Upper lobe of left lung (tissue), 4 donors: Measurements from ENCODE around the gene USH1C.

Experiments
- CTCF ChIP-seq, 6 experiments: fragments of 450-650 bp in 4 of 6; fragments of 200-600 bp in 2 of 6; sonication (generic) in 2 of 6; IDR thresholded peaks; one replicate each; pipeline ENCODE4 v1.5.1; 2016 to 2019; ENCODE audit warnings: antibody characterized with exemption in 6 of 6
- EP300 ChIP-seq, 4 donors: sonication (generic); formaldehyde crosslinking; IDR thresholded peaks; one replicate each; pipeline ENCODE4 v1.5.1; 2017; ENCODE audit warnings: antibody characterized with exemption in 4 of 4, control low read depth in 2 of 4
- POLR2A ChIP-seq, 4 donors: fragments of 450-650 bp; IDR thresholded peaks; one replicate each; pipeline ENCODE4 v1.5.1; 2016 to 2017; ENCODE audit warnings: antibody characterized with exemption in 4 of 4, mild to moderate bottlenecking in 2 of 4
- POLR2AphosphoS5 ChIP-seq, 2 donors: sonication (generic); formaldehyde crosslinking; IDR thresholded peaks; one replicate each; pipeline ENCODE4 v1.5.1; 2017; ENCODE audit warnings: antibody characterized with exemption in 2 of 2

DNA sequence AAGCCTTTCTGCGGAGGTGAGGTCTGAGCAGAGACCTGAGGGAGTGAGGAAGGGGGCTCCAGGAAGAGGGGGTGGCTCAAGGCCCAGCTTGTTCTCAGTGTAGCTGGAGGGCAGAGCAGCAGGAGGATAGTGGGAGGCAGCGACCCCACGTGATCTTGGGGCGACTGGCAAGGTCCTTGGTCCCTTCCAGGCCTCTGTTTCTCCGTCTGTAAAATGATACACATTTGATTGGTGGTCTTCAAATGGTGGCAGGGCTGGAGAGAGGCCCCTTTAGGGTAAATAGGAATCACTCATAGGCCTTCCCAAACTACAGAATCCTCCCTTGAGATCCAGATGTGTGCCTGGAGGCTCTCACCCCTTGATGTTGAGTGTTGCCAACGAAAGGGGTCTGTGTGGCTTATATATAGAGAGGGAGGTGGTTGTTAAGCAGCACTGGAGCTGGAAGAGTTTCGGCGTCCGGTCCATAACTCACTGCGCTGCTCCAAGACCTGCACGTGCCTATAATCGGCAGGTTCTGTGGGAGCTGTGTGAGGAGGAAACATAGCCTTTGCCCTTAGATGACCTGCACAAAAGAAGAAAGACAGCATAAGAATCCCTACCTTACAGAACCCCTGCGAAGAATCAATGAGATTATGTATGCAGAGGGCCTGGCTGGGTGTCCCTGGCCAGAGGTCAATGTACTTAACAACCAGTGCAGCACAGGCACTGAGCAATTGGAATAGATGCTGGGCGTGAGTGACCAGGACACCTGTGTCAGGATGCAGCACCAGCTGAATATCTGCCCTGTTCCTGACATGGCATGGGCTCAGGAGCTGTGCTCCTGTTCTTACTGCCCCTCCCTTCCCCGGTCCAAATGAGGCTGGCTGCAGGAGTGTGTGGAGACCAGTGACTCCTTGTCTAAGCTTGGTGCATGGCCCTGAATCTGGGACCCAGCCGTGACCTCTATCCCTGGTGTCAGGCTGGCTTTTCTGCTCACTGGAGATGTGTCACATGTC, 31.5 kb upstream of the USH1C start:
- TF ChIP-seq EP300 (IDR thresholded peaks at IDR 0.05) (no peak), POLR2AphosphoS5 (IDR thresholded peaks at IDR 0.05) (no peak), CTCF (IDR thresholded peaks at IDR 0.05) (no peak), POLR2A (IDR thresholded peaks at IDR 0.05) (no peak)
